Breast epithelium (tissue), 3 donors: Measurements from ENCODE around the gene CRYBG3.
"Not testable (repeated sequence)": the region's sequence is repeated elsewhere in the genome, so short reads cannot be mapped to it uniquely, and the experiment has no call there.

Source experiments
- CTCF ChIP-seq, 3 donors: fragments of 450-650 bp; IDR thresholded peaks; one replicate each; pipeline ENCODE4 v1.5.1; 2016 to 2017; ENCODE audit warnings: antibody characterized with exemption in 3 of 3, mild to moderate bottlenecking in 3 of 3, moderate library complexity in 3 of 3
- POLR2AphosphoS5 ChIP-seq, 3 donors: sonication (generic); formaldehyde crosslinking; IDR thresholded peaks; one replicate each; pipeline ENCODE4 v1.6.1; 2017; ENCODE audit warnings: antibody characterized with exemption in 3 of 3

GRCh38 chr3:97833184-97833583 lies 11.4 kb downstream of the CRYBG3 start:
- TF ChIP-seq CTCF, POLR2AphosphoS5 (IDR thresholded peaks at IDR 0.05): not testable (repeated sequence)
